Urinary bladder (tissue), 4 donors: Measurements from ENCODE around the gene ZDHHC14. TPM values are rescaled to one million over a fixed set of nuclear protein-coding genes. Genes with fewer than 3 reads are reported as not detected.

Source experiments
- DNase-seq: peaks from one replicate; pipeline ENCODE4 v3.0.0-alpha.2; 2015; ENCODE audit errors: extremely low spot score
- H3K27ac ChIP-seq: one replicate; pipeline ENCODE4 v1.5.1; 2013; ENCODE audit warnings: low read depth, mild to moderate bottlenecking, moderate library complexity
- H3K36me3 ChIP-seq: one replicate; pipeline ENCODE4 v1.6.1; 2013; ENCODE audit warnings: mild to moderate bottlenecking, moderate library complexity; ENCODE audit not compliant: insufficient read depth
- H3K4me1 ChIP-seq: one replicate; pipeline ENCODE4 v1.6.1; 2013; ENCODE audit warnings: mild to moderate bottlenecking, moderate library complexity; ENCODE audit not compliant: insufficient read depth
- H3K4me3 ChIP-seq: one replicate; pipeline ENCODE4 v1.5.1; 2013; ENCODE audit warnings: low read depth, low read length
- WGBS: extraction: QIAGEN DNeasy Blood & Tissue Kit; methylation state at CpG from one replicate; pipeline ENCODE4 v1.1.7; 2013; 5-methylcytosine and 5-hydroxymethylcytosine counted together
- polyA plus RNA-seq: library from polyadenylated mRNA; stranded (reverse); fragments of 200-250 nt; gene quantifications from one replicate; pipeline ENCODE4 v1.2.3, GENCODE V29; 2013
- total RNA-seq: library from RNA; depleted of rRNA; stranded (reverse); fragments of >200 nt; gene quantifications from one replicate; pipeline ENCODE4 v1.2.3, GENCODE V29; 2014
- donor health status: healthy with polysubstance abuse.
- donor health status: healthy.

Gene ZDHHC14
- total and polyA plus RNA-seq, 2 donors = 9.6 to 10.2 TPM

DNA sequence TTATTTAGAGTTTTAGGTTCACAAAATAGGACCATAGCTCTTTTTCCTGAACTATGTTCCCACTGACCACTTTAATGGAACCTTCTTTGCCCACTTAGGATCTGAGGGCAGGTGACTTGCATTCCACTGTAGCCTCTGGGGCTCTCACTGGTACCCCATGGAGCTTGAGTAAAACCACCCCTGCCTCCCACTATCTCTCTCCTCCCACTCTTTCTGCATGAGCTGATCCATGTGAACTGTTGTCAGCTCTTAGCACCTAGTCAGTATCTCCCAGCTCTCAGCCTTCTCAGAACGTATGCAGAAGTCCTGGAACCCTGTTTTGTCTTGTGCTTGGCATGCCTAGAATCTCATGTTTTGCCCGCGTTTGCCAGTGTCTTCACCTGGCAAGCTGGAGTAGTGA lies 241.4 kb downstream of the ZDHHC14 start:
- no peak for DNase-seq
- WGBS = 98% methylated on average over 3 of the region's 3 CpGs
- H3K27ac ChIP-seq = no peak overlapping the region
- no peaks in the 10 kb centered on the region for H3K36me3 ChIP-seq
- H3K4me1 ChIP-seq = no peaks in the 10 kb centered on the region
- no peak overlapping the region for H3K4me3 ChIP-seq

- no peak for DNase-seq
- no peak overlapping the region for H3K4me3 ChIP-seq
- no peaks in the 10 kb centered on the region for H3K4me1 ChIP-seq
- no peaks in the 10 kb centered on the region for H3K36me3 ChIP-seq
- 89% methylated on average over 7 of the region's 7 CpGs for WGBS
- no peak overlapping the region for H3K27ac ChIP-seq
Measured at GRCh38 chr6:157625111-157625510, 244.1 kb downstream of the ZDHHC14 start.

- 68% methylated on average over 10 of the region's 10 CpGs for WGBS
- no peak for DNase-seq
- H3K36me3 ChIP-seq = no peaks in the 10 kb centered on the region
- H3K27ac ChIP-seq = no peak overlapping the region
- H3K4me1 ChIP-seq = no peaks in the 10 kb centered on the region
- H3K4me3 ChIP-seq = no peak overlapping the region
Measured at GRCh38 chr6:157625764-157626163, 244.8 kb downstream of the ZDHHC14 start.

- WGBS = 82% methylated on average over 11 of the region's 11 CpGs
- Histone ChIP-seq H3K27ac (no peak overlapping the region), H3K4me3 (no peak overlapping the region), H3K36me3 (no peaks in the 10 kb centered on the region), H3K4me1 (no peaks in the 10 kb centered on the region)
- no peak for DNase-seq
Measured at GRCh38 chr6:157627195-157627966, 246.4 kb downstream of the ZDHHC14 start.

- Histone ChIP-seq H3K36me3 (no peaks in the 10 kb centered on the region), H3K27ac (no peak overlapping the region), H3K4me1 (no peaks in the 10 kb centered on the region), H3K4me3 (no peak overlapping the region)
- WGBS = 93% methylated on average over 11 of the region's 11 CpGs
- no peak for DNase-seq
Measured at GRCh38 chr6:157628463-157628862, 247.5 kb downstream of the ZDHHC14 start.

GRCh38 chr6:157629220-157629619 lies 248.2 kb downstream of the ZDHHC14 start:
- H3K36me3 ChIP-seq = no peaks in the 10 kb centered on the region
- no peak overlapping the region for H3K27ac ChIP-seq
- H3K4me1 ChIP-seq = no peaks in the 10 kb centered on the region
- H3K4me3 ChIP-seq = no peak overlapping the region
- 71% methylated on average over 10 of the region's 10 CpGs for WGBS
- no peak for DNase-seq

GRCh38 chr6:157630463-157631080 lies 249.6 kb downstream of the ZDHHC14 start:
- H3K4me1 ChIP-seq = no peaks in the 10 kb centered on the region
- WGBS = 76% methylated on average over 5 of the region's 5 CpGs
- H3K4me3 ChIP-seq = no peak overlapping the region
- no peak overlapping the region for H3K27ac ChIP-seq
- no peak for DNase-seq
- H3K36me3 ChIP-seq = no peaks in the 10 kb centered on the region

GRCh38 chr6:157631412-157631811 lies 250.4 kb downstream of the ZDHHC14 start:
- Histone ChIP-seq H3K36me3 (no peaks in the 10 kb centered on the region), H3K27ac (no peak overlapping the region), H3K4me3 (no peak overlapping the region), H3K4me1 (no peaks in the 10 kb centered on the region)
- 67% methylated on average over 7 of the region's 7 CpGs for WGBS
- DNase-seq = no peak

- 77% methylated on average over 11 of the region's 11 CpGs for WGBS
- Histone ChIP-seq H3K4me1 (no peaks in the 10 kb centered on the region), H3K27ac (no peak overlapping the region), H3K36me3 (no peaks in the 10 kb centered on the region), H3K4me3 (no peak overlapping the region)
- DNase-seq = no peak
Measured at GRCh38 chr6:157631838-157632614, 251.0 kb downstream of the ZDHHC14 start.

DNA sequence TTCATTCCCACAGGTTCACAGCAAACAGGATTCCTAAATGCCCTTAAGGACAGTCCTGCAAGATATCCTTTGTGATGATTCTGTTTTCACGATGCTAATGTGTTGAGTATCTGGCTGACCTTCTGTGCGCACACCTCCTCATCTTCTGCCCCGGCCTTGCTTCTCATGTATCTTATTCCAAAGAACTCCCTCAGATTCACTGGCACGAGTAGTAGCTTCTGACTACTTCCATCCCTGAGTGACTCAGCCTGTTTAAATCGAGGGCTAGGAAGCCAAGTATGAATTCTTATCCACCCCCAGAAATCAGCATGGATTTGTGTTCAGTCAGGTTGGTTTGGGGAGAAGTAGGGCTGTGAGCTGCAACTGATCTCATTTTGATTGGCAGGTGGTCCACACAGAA lies 251.8 kb downstream of the ZDHHC14 start:
- H3K4me1 ChIP-seq = no peaks in the 10 kb centered on the region
- DNase-seq = no peak
- no peak overlapping the region for H3K27ac ChIP-seq
- no peaks in the 10 kb centered on the region for H3K36me3 ChIP-seq
- no peak overlapping the region for H3K4me3 ChIP-seq
- WGBS = 38% methylated on average over 5 of the region's 5 CpGs

- Histone ChIP-seq H3K27ac (no peak overlapping the region), H3K4me3 (no peak overlapping the region), H3K36me3 (no peaks in the 10 kb centered on the region), H3K4me1 (no peaks in the 10 kb centered on the region)
- DNase-seq = no peak
- WGBS = 91% methylated on average over 8 of the region's 8 CpGs
Measured at GRCh38 chr6:157634546-157634945, 253.6 kb downstream of the ZDHHC14 start.

- no peak for DNase-seq
- 84% methylated on average over 23 of the region's 23 CpGs for WGBS
- Histone ChIP-seq H3K4me3 (no peak overlapping the region), H3K4me1 (no peaks in the 10 kb centered on the region), H3K27ac (no peak overlapping the region), H3K36me3 (no peaks in the 10 kb centered on the region)
Measured at GRCh38 chr6:157635388-157636244, 254.6 kb downstream of the ZDHHC14 start.

GRCh38 chr6:157637516-157637915 lies 256.5 kb downstream of the ZDHHC14 start:
- Histone ChIP-seq H3K4me3 (no peak overlapping the region), H3K36me3 (no peaks in the 10 kb centered on the region), H3K4me1 (no peaks in the 10 kb centered on the region), H3K27ac (no peak overlapping the region)
- 84% methylated on average over 5 of the region's 5 CpGs for WGBS
- DNase-seq = no peak
